Limb (tissue), 2 donors: Measurements from ENCODE around the gene PEF1.

Experiments used
- DNase-seq, 2 donors: peaks; one replicate each; pipeline ENCODE4 v3.0.0-alpha.2; 2016; ENCODE audit errors: extremely low spot score in 2 of 2

The PEF1 gene

DNA sequence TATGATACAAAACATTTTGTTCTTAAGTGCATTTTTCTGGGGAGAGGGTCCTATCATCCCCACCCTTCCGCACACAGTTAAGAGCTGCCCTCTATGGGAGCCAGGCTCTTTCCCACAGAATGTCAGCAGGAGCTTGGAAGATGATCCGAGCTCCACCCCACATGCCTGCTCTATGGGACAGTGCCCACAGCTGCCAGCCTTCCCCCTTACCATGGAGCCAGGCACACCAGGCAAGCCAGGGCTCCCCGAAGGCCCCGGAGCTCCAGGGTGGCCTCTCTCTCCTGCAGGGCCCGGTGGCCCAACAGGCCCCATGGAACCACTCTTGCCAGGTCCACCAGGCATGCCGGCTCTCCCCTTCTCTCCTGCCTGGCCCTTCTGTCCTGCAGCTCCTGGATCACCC lies 10.4 kb upstream of the PEF1 start:
- no peak for DNase-seq

DNA sequence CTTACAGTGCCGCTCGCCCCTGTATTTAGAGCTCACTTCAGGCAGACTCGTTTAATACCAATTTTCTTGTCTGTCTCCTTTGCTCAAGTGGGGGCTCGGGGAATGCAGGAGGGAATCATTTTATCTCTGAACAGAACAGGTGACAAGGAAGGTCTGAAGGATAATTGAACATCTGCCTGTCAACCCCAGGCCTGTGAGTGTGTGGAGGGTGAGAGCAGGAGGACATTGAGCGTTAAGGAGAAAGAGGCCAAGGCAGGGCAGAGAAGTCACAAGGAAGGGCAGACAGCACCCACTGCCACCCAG lies 9.7 kb upstream of the PEF1 start:
- no peak for DNase-seq

DNA sequence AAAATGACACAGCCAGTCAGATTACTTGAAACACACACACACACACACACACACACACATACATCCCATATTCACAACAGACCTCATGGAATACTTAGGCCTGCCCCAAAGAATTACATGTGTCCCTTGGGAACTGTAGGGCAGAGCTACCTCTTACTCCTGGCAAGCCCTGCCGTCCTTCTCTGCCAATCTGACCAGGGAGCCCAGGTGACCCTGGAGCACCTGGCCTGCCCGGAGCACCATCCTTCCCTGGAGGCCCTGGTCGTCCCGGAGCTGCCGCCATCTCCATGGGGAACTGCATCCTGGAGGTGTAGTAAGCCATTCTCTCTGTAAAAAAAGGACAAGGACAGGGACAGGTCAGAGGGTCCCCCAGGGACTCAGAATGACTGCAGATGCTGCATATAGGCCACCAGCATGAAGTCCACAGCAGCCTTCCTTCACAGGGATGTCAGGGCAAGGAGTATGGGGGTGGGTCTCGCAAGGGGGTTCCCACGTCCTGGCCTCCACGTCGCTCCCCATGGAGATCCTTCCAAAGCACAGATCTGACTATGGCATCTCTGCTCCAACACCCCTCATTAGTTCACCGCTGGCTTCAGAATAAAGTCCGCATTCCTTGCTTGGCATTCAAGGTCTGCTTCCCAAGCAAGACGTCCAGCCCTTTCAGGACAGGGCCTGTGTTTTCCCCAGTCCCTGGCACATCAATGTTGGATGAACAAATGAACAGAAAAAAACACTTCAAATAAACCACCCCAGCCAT lies 9.2 kb upstream of the PEF1 start:
- no peak for DNase-seq

DNA sequence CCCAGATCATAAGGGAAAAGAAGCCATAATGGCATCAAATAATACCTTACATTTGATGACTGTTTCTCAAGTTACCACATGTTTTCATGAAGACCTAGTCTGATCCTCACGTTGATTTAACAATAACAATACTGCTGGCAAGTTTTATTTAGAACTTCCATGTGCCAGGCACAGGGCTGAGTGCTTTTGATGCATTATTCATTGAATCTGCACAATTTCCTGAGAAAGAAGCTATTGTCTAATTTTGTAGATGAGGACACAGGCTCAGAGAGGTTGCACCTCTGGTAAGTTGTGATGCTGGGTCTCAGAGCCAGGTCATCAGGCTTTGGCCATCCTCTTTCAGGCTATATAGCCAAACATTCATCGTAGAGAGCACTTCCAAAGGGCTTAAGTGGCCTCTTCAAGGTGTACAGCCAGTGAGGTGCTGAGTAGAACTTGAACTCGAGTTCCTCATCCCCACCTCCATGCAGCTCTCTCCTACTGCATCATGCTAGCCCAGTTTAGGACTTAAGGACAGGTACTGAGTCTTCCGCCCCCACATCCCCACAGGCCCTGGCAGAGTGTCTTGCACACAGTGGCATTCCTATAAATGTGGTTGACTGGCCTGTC lies 8.3 kb upstream of the PEF1 start:
- no peak for DNase-seq

DNA sequence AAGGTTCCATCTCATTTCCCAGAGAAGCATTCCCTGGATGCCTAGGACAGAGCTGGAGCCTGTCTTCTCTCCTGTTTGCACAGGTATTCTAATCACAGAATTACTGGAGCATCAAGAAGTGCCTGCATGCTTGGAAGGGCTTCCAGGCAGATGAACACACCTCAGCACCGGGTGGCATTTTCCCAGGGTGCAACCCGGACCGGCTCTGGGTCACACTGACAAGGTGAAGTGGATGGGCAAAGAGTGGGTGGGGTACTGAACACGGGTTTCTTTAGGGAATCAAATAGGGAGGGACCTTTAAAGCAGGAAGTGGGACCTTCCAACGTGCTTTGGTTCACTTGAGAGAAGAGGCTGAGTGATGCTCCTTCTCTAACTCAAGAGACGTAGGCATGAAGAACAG lies 7.1 kb upstream of the PEF1 start:
- DNase-seq, result no peak

DNA sequence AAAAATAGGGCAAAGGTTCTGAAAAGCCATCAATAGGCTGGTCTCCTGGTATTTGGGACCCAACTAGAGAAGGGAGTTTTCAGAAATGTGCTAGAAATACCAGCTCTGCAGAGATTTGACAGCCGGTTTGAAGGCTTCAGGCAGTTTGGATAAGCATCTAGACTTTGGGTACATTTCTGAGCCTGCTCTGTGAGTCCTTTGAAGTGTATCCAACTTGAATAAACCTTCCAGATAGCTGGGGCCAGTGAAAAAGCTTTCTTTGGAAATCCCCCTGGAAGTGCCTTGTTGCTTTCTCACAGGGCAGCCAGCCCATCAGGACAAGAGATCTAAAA lies 6.4 kb upstream of the PEF1 start:
- DNase-seq, result no peak

DNA sequence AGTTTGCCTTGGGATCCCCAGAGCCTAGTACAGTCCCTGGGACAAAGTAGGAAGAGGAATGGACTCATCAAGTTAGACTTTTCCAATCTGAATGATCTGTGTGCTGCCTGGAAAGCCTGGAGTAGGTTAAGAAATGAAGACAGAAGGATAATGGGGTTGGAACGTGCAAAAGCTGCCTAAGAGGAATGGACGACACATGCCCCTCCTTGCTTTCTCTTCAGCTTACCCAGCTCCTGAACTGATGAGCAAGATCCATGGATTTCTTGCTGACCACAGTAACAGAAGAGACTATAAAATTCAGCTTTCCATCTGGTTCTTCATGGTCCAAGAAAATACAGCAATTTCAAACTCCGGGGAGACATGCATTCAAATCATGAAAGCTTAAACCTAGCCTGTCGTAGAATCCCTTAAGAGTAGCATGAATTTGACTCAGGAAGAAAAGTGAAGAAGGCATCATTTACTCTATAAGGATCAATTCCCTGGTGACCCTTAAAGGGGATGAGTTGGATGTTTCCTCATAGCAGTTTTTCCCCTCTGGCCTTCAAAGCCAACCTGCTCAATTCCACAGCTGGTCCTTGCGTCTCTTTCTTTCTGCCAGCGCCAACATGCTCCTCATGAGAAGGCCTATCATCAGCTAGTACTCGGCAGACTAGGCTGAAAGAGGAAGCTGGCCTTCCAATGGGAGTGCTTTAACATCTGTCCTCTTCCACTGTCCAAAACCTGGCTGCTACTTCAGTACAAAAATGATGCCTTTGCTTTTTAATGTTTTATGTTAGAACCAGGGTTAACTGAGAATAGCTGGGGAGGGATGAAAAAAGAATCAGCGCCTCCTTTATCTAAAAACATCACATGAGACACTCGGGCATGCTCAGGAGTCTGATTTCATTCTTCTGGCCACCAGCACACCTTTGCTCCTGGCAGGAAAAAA lies 5.7 kb upstream of the PEF1 start:
- DNase-seq, result no peak

DNA sequence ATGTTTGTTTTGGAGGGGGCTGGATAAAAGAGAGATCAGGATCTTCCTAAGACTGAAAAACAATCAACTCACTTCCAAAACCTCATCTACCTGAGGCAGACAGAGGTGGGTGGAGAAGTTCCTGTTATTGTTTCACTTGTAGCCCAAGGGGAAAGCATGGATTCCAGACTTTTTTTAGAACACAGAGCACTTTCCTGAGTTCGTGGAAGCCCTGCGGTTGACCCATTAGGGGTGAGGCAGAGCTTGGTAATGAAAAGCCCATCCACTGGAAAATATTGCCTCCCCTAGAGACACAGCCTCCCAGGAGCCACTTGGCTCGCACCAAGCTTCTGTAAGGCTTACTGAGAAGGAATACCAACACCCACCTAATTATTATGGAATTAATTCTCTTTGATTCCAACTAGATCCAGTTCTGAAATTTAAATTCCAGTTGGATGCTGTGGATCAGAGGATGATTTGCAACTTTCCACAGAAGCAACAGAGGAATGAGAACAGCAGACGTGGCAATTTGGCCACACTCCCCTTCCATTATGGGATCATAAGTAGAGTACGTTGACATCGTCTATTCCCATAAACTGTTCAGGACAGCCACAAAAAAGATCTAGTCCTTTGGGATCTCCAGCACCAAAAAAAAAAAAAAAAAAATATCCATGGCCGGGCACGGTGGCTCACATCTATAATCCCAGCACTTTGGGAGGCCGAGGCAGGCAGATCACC lies 4.1 kb upstream of the PEF1 start:
- DNase-seq, result no peak

DNA sequence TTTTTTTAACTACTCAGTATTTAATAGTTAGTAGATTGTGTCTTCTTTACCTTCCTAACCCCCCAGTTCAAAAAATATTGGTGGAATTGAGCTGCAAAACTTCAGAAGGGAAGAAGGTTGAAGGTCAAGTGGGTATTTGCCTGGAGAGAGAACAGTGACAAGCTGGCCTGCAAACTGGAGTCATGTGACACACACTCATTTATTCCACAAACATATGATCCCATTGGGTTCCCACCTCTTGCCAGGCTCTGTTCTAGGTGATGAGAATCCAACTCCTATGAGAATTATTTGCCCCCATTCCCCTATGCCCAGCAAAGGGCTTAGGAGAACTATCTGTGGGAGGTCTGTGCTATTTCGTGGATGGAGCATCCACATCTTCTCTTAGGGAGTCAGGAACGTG lies 3.5 kb upstream of the PEF1 start:
- DNase-seq, result no peak

DNA sequence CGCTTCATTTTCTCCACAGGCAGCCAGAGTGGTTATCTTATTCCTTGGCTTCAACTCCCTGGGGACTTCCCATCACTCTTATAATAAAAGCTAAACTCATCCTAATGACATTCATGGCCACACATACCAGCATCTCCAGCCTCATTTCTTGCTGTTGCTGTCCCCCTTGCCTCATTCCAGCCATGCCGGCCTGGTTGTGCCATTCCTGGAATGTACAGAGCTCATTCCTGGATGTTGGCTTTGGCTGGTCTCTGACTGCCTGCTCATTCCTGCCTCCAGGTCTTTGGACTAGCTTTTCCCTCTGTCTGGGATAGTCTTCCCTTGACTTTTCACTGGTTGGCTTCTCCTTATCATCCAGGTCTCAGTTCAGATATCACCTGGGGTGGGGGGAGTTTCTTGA lies 2.4 kb upstream of the PEF1 start:
- DNase-seq, result no peak

DNA sequence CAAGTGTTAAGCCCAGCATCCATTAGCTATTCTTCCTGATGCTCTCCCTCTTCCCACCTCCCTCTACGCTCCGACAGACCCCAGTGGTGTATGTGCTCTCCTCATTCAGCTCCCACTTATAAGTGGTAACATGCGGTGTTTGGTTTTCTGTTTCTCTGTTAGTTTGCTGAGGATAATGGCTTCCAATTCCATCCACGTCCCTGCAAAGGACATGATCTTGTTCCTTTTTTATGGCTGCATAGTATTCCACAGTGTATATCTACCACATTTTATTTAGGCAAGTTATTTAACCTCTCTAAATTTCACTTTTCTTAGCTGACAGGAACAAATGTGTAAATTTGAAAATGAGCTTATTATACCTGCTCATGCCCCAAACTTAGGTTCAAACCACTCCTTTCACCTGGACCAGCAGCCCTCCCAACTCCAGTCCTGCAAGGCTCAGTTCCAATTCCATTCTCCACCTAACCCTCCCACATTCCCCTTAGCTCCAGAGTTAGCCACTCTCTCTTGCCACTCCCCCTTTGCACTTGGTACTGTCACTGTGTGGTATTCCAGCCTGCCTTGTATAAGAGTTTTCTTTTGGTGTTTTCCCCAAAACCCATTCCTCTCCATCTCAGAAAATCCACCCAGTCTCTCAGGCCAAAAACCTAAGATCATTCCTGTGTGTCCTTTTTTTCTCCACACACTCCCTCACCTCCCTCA lies 1.7 kb upstream of the PEF1 start:
- no peak for DNase-seq

DNA sequence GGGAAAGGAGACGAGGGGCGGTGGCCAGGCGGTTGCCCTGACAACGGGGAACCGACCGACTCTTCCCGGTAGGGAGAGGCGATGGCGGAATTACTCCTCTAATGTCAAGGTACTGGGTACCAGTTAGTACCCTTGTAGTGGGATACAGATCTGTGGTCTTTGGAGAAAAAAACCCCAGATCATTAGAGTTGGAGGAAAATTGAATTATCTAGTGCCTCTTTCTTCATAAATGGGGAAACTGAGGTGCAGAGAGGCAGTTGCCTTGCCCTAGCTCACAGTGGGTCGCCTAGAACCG lies 545 bp upstream of the PEF1 start:
- DNase-seq, result no peak

DNA sequence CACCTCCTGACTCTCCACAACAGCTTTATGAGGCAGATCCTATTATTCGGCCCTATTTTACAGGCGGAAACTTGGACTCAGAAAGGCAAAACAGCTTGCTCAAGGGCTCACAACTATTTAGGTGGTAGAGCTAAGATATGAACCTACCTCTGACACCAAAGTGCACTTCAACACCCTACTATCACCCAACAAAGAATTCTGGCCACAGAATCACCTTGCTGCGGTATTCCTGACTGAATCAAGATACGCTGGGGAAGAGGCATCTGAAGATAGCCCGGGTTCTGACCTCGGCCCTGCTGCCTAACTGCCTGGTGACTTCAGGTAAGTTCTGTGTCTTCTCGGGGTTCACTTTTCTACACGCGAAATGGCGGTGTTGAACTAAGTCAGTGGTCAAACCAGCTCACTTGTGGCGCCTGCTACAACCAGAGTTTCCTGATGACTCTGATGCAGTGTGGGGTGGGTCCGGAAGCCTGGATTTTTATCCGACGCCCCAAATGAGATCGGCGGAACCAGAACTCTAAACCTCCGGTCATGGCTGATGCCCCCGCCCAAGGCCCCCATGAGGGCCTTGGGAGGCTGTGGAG lies 608 bp downstream of the PEF1 start:
- DNase-seq, result no peak

DNA sequence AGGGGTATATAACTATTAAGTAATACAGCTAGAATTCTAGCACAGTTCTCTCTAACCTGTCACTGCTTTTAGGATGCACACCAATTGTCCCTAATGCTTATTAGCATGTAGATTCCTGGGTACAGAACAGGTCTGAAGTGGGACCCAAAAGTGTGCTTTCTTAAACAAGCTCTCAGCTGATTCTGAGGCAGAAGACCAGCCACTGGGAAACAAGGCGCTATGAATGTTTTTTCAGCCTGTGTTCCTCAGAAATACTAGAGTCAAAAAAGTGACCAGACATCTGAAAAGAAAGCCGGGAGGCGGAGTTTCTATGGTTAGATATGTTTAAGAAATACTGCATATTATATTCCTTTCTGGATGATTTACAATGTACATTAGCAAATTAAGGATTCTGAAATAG lies 1.8 kb downstream of the PEF1 start:
- no peak for DNase-seq

DNA sequence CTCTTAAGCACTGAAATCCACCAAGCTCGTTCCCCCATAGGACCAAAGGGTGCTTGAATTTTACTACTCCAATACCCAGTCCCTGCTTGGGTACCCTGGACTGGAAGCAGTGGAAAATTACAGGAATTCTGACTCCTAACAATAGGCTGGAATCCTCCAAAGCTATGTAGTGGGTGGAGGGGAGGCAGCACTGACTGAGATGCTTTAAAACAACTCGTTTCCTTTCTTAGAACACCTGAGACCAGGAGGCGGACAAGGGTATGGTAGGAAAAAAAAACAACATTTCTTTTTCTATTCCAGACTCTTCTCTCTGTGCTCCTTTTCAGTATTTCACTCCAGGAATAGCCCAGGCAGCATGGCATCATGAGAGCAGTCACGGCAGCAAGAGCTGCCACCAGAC lies 2.3 kb downstream of the PEF1 start:
- DNase-seq, result no peak

DNA sequence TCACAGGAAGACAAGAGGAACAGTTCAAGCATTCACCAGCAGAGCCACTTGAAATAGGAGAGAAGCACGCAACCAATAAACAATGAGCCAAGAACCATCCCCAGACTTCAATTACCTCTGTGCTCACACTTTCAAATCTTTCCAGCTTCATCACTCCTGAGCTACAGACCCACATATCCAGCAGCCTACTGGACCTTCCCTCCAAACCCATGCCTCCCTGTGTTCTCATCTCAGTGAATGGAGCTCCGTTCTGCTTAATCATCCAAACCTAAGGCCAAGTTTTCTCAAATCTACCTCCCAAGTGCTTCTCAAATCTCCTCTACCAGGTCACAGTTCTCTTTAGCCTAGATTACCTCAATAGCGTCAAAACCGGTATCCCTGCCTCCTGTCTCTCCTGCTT lies 3.7 kb downstream of the PEF1 start:
- DNase-seq, result no peak

DNA sequence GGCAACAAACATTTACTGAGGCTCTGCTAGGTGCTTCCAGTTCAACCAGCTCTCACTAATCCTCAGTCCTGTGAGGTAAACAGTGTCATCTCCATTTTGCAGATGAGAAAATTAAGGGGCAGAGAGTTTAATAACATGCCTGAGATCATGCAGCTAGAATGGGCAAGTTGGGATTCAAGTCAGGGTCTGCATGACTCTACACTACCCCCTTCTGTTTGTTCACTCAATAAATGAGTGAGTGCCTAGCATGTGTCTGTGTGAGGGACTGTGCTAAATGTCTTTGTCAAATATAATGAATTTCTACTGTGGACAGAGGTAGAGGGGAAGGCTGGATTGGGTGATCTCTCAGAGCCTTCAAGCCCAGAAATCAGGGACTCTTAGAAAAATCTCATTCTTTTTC lies 4.5 kb downstream of the PEF1 start:
- no peak for DNase-seq

DNA sequence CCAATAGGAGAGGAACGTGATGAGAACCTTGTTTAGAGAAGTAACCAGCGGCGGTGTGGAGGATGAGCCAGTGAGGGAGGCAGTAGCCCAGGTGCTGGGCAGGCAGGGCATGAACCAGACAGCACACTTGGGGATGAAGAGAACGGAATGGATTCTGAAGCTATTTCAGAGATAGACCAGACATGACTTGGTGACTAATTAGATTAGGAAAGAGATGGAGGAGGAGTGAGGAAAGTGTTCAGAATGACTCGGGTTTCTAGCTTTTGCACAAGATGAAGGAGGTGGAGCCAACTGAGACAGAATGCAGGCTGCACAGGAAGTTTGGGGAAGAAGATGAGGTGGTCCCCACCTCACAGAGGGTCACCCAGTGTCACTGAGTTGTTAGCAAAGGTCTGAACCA lies 5.1 kb downstream of the PEF1 start:
- no peak for DNase-seq

DNA sequence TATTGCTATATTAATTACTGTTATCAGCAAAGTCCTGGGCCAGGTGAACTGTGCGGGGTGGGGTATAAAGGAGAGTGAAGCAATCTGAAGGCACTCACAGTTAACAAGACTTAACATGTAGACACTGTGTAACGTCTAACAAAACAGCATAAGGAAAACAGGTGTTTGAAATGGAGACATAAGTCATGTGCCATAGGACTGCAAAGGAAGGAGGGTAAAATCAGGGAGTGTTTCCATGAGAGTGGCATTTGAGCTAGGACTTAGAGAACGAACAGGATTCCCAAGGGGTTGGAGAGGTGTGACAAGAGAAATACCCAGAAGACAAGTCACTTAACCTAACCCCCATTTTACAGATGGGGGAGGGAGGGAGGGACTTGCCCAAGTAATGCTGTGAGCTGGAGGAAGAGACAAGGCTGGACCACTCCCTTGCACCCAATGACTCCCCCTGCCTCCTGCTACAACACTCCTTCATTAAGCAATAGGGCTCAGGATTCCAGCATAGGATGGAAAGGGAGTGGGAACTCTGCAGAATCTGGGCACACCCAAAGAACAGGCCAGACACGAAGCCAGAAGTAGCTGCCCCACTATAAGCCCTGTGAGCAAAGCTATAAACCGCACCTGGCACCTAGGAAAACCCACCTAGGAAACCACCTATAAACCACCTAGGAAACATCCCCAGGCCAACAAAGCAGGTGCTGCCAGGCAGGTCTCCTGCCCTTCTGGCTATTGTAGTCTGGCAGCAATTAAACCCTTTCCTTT lies 6.6 kb downstream of the PEF1 start:
- no peak for DNase-seq

DNA sequence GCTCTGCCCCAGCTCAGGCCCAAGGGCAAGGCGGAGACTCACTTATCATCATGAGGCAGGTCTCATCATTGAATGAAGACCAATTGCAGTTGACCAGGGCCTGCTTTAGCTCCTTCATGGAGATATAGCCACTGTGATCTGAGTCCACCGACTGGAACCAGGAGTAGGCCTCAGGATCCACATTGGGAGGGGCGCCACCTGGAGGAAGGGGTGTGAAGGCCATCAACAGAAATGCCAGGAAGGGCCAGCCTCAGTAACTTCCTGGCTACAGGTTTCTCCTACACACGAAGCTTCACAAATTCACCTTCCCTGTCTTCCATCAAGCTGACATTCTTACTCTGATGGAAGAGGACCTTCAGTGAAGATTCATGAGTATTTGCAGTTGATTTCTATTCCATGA lies 11.6 kb downstream of the PEF1 start:
- no peak for DNase-seq

DNA sequence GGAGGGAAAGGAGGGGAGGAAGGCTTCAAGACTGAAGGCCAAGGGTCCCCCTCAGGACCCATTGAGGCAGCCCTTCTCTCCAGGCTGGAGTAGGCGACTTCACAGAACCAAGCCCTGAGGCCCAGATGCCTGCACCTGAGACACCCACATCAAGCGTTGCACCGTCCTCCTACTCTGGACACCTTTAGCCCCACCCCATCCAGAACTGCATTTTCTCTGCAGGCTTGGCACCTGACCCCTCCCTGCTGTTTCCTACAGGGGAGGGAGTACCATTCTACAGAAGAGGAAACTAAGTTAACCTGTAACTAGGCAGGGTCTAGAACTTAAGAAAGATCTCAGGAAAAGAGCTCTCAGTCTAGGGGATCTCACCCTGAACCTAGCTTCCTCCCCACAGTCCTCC lies 12.0 kb downstream of the PEF1 start:
- no peak for DNase-seq
